B cell (primary cell): Measurements from ENCODE around the gene TEC. TPM values are rescaled to one million over a fixed set of nuclear protein-coding genes. Genes with fewer than 3 reads are reported as not detected.

Experiments
- ATAC-seq: fragments of 200-7000 bp; cut with Tn5 transposase; one replicate; pipeline ENCODE4 v1.10.0; 2021; ENCODE audit warnings: low read depth, mild to moderate bottlenecking, moderate number of reproducible peaks, moderate library complexity
- CTCF ChIA-PET: fragments of 350-600 bp; sonication (Branson Sonifier 250); formaldehyde crosslinking; loops from one replicate; lab custom pipeline; 2021; ENCODE audit warnings: antibody characterized with exemption, inconsistent platforms; lab: Charles Lee
- POLR2A ChIA-PET: fragments of 350-600 bp; sonication (Branson Sonifier 250); formaldehyde crosslinking; loops from one replicate; lab custom pipeline; 2021; ENCODE audit warnings: antibody characterized with exemption; lab: Charles Lee
- DNase-seq: peaks from one replicate; pipeline ENCODE4 v3.0.0; 2013
- H2AFZ ChIP-seq: 2 replicates; pipeline ENCODE4 v1.6.1; 2012; ENCODE audit warnings: mild to moderate bottlenecking, low read depth, low read length; ENCODE audit not compliant: insufficient read depth, poor library complexity, severe bottlenecking
- H3K27ac ChIP-seq, 2 donors: 1 replicate in 1 of 2; 2 replicates in 1 of 2; pipeline ENCODE4 v1.5.1; 2012 to 2013; ENCODE audit warnings: low read length in 2 of 2, mild to moderate bottlenecking in 2 of 2, moderate library complexity in 1 of 2
- H3K27me3 ChIP-seq, 4 experiments: fragments of 200-600 bp in 1 of 4; sonication (generic) in 1 of 4; replicated peaks in 1 of 4; 1 replicate in 2 of 4; 2 replicates in 2 of 4; pipeline versions ENCODE4 v1.6.1 to v1.7.0; 2013 to 2016; ENCODE audit warnings: low read length in 3 of 4, mild to moderate bottlenecking in 2 of 4, mixed read lengths in 1 of 4, moderate library complexity in 1 of 4; ENCODE audit not compliant: insufficient read depth in 4 of 4, control insufficient read depth in 3 of 4; ENCODE audit errors: control extremely low read depth in 1 of 4
- H3K36me3 ChIP-seq, 2 experiments: replicated peaks in 1 of 2; 1 replicate in 1 of 2; 2 replicates in 1 of 2; pipeline versions ENCODE4 v1.6.1 to v1.7.1; 2013; ENCODE audit warnings: low read length in 1 of 2; ENCODE audit not compliant: insufficient read depth in 2 of 2, control insufficient read depth in 1 of 2; ENCODE audit errors: control extremely low read depth in 1 of 2, extremely low read depth in 1 of 2
- H3K4me1 ChIP-seq, 2 donors: fragments of 200-600 bp in 1 of 2; sonication (generic) in 1 of 2; 1 replicate in 1 of 2; 2 replicates in 1 of 2; pipeline versions ENCODE4 v1.5.1 to v1.6.1; 2013 to 2017; ENCODE audit warnings: low read length in 2 of 2; ENCODE audit not compliant: control insufficient read depth in 2 of 2, insufficient read depth in 2 of 2
- H3K4me2 ChIP-seq: replicated peaks from 2 replicates; pipeline ENCODE3; 2012; ENCODE audit warnings: mild to moderate bottlenecking, low read depth, low read length; ENCODE audit not compliant: poor library complexity, severe bottlenecking
- H3K4me3 ChIP-seq, 5 experiments: fragments of 200-600 bp in 1 of 5; sonication (generic) in 1 of 5; 1 replicate in 3 of 5; 2 replicates in 2 of 5; pipeline versions ENCODE4 v1.5.1 to v1.7.0; 2011 to 2016; ENCODE audit warnings: low read length in 4 of 5, mild to moderate bottlenecking in 4 of 5, low read depth in 2 of 5, control low read depth in 1 of 5, moderate library complexity in 1 of 5; ENCODE audit not compliant: insufficient read depth in 1 of 5; ENCODE audit errors: control extremely low read depth in 1 of 5, extremely low read depth in 1 of 5
- H3K79me2 ChIP-seq: fragments of 200-600 bp; sonication (generic); one replicate; pipeline ENCODE4 v1.6.0; 2016; ENCODE audit warnings: low read length; ENCODE audit not compliant: control insufficient read depth, insufficient read depth
- H3K9ac ChIP-seq: fragments of 200-600 bp; sonication (generic); 2 replicates; pipeline ENCODE4 v1.6.1; 2017; ENCODE audit warnings: mild to moderate bottlenecking, low read length, moderate library complexity
- H3K9me3 ChIP-seq, 3 donors: one replicate each; pipeline versions ENCODE4 v1.6.1 to v1.7.1; 2013; ENCODE audit warnings: low read length in 2 of 3; ENCODE audit not compliant: control insufficient read depth in 2 of 3, insufficient read depth in 1 of 3; ENCODE audit errors: control extremely low read depth in 1 of 3
- H4K20me1 ChIP-seq: 2 replicates; pipeline ENCODE4 v1.6.0; 2012; ENCODE audit warnings: mild to moderate bottlenecking, low read length; ENCODE audit not compliant: insufficient read depth, control insufficient read depth, poor library complexity, severe bottlenecking
- H3K27ac Mint-ChIP-seq: one replicate; pipeline ENCODE4 v1.8.0; 2021; ENCODE audit warnings: mixed read lengths
- H3K27me3 Mint-ChIP-seq: one replicate; pipeline ENCODE4 v1.8.0; 2021; ENCODE audit warnings: mixed read lengths
- H3K4me1 Mint-ChIP-seq: one replicate; pipeline ENCODE4 v1.8.0; 2021; ENCODE audit warnings: mixed read lengths
- H3K4me3 Mint-ChIP-seq: one replicate; pipeline ENCODE4 v1.8.0; 2021; ENCODE audit warnings: mixed read lengths
- H3K9me3 Mint-ChIP-seq: one replicate; pipeline ENCODE4 v1.8.0; 2022; ENCODE audit warnings: mixed read lengths; ENCODE audit not compliant: insufficient read depth
- EZH2 ChIP-seq: IDR thresholded peaks from 2 replicates; pipeline ENCODE4 v1.6.1; 2012; ENCODE audit warnings: borderline replicate concordance, low read depth, mild to moderate bottlenecking, moderate library complexity, low read length; ENCODE audit not compliant: insufficient read depth, poor library complexity, severe bottlenecking
- WGBS: methylation state at CpG from one replicate; pipeline ENCODE4 v1.1.5; 2013; ENCODE audit warnings: missing lambda C conversion rate; ENCODE audit not compliant: insufficient coverage; 5-methylcytosine and 5-hydroxymethylcytosine counted together
- intact Hi-C: fragments of 100-400 bp; cut with micrococcal nuclease; formaldehyde crosslinking; loops from one replicate; pipeline ENCODE4 v1.10.0; 2022
- polyA plus RNA-seq: library from polyadenylated mRNA; depleted of rRNA; stranded (reverse); fragments of >200 nt; gene quantifications from 2 replicates; pipeline ENCODE4 v1.2.3, GENCODE V29; 2012
- total RNA-seq, 2 donors: library from RNA; stranded (reverse); fragments of 120-200 nt in 1 of 2; gene quantifications; 1 replicate in 1 of 2; 2 replicates in 1 of 2; pipeline versions ENCODE4 v1.2.3 to v1.2.4, GENCODE V29; 2013 to 2022
- TF ChIP-seq, protein P1 (sequence below): fragments of 200-600 bp; IDR thresholded peaks from one replicate; pipeline ENCODE4 v1.8.0; 2022; ENCODE audit warnings: antibody characterized with exemption, mild to moderate bottlenecking

Gene TEC
- total and polyA plus RNA-seq, 2 donors (not counting 1 experiment from before 2014, with no cell fraction given): 2.0 to 8.3 TPM

DNA sequence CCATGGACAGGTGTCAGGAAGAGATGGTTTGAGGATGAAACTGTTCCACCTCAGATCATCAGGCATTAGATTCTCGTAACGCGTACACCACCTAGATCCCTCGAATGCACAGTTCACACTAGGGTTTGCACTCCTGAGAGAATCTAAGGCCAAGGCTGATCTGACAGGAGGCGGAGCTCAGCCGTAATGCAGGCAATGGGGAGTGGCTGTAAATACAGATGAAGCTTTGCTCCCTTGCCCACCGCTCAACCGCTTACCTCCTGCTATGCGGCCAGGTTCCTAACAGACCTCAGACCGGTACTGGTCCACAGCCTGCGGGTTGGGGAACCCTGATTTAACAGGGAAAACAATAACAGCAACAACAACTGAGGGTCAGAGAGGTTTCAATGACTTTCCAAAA, 2.0 kb upstream of the TEC start:
- peaks cover 27% of the 10 kb centered on the region for H3K4me1 Mint-ChIP-seq
- ATAC-seq (no peak), DNase-seq (no peak)
- ChIA-PET CTCF (no interaction called here), POLR2A (no interaction called here)
- no peaks in the 10 kb centered on the region for H3K9me3 Mint-ChIP-seq
- no peak overlapping the region for H3K9ac ChIP-seq
- no peak overlapping the region for H3K27ac ChIP-seq
- no peak overlapping the region for H3K4me3 Mint-ChIP-seq
- H3K4me3 ChIP-seq: no peak overlapping the region
- H3K79me2 ChIP-seq: peaks cover 12% of the 10 kb centered on the region
- intact Hi-C loops: loop anchor here (5.0 kb wide), 2 partner anchors 74 to 129 kb away; no protein-coding TSS in a partner anchor
- H3K27ac Mint-ChIP-seq: peak overlapping the region; percentile 98
- no peak overlapping the region for H2AFZ ChIP-seq
- no peaks in the 10 kb centered on the region for H3K27me3 Mint-ChIP-seq
- no peaks in the 10 kb centered on the region for H4K20me1 ChIP-seq
- peaks cover 11 to 16% of the 10 kb centered on the region in 2 donors for H3K4me1 ChIP-seq
- 98% methylated on average over 10 of the region's 11 CpGs for WGBS
- TF ChIP-seq, protein P1, sequence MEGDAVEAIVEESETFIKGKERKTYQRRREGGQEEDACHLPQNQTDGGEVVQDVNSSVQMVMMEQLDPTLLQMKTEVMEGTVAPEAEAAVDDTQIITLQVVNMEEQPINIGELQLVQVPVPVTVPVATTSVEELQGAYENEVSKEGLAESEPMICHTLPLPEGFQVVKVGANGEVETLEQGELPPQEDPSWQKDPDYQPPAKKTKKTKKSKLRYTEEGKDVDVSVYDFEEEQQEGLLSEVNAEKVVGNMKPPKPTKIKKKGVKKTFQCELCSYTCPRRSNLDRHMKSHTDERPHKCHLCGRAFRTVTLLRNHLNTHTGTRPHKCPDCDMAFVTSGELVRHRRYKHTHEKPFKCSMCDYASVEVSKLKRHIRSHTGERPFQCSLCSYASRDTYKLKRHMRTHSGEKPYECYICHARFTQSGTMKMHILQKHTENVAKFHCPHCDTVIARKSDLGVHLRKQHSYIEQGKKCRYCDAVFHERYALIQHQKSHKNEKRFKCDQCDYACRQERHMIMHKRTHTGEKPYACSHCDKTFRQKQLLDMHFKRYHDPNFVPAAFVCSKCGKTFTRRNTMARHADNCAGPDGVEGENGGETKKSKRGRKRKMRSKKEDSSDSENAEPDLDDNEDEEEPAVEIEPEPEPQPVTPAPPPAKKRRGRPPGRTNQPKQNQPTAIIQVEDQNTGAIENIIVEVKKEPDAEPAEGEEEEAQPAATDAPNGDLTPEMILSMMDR: no peak
- no peak for TF ChIP-seq EZH2
- H3K27me3 ChIP-seq: no peaks in the 10 kb centered on the region
- H3K9me3 ChIP-seq: no peaks in the 10 kb centered on the region
- no peak overlapping the region for H3K4me2 ChIP-seq
- peaks cover 0 to 1% of the 10 kb centered on the region in 2 experiments for H3K36me3 ChIP-seq

DNA sequence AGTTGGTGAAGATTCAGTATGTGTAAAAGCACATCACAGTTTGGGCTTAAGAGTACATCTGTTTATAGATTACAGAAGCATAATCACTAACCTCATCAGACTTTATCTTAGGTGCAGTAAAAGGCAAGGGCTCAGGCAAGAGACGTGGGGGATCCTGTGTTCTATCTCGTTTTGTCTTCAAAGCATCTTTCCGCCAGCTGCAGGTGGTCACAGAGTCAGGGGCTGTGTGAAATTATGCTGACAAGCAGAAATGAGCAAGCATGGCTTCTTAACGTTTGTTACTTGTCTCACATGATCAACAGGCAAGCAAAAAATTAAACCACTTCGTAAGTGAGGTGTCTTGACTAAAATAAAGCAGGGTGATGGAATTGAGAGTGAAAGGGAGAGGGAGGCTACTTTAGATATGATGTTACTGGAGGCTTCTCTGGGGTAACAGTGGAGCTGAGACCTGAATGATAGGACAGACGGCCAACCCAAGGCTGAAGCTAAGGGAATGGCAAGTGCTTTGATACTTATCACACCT, 1.4 kb upstream of the TEC start:
- ChIA-PET POLR2A (interaction anchor here (0.6 kb wide), 2 partner anchors 79 to 129 kb away, joined by 3 to 6 read pairs; no protein-coding TSS in a partner anchor), CTCF (interaction anchor here (1.1 to 1.4 kb wide), 2 partner anchors 79 to 143 kb away, joined by 3 to 6 read pairs; no protein-coding TSS in a partner anchor)
- DNase-seq (no peak), ATAC-seq (no peak)
- Mint-ChIP-seq H3K4me3 (peak overlapping the region; percentile 42), H3K4me1 (peaks cover 28% of the 10 kb centered on the region), H3K27me3 (no peaks in the 10 kb centered on the region), H3K27ac (peak overlapping the region; percentile 98), H3K9me3 (no peaks in the 10 kb centered on the region)
- Histone ChIP-seq H3K36me3 (peaks cover 0 to 1% of the 10 kb centered on the region in 2 experiments), H2AFZ (peak overlapping the region; percentile 18), H3K9me3 (no peaks in the 10 kb centered on the region), H4K20me1 (no peaks in the 10 kb centered on the region), H3K4me1 (peaks cover 11 to 16% of the 10 kb centered on the region in 2 donors), H3K27me3 (no peaks in the 10 kb centered on the region), H3K27ac (peak overlapping the region in 1 of 2 donors; percentile 75), H3K4me2 (peak overlapping the region; percentile 94), H3K4me3 (no peak overlapping the region), H3K79me2 (peaks cover 17% of the 10 kb centered on the region), H3K9ac (no peak overlapping the region)
- intact Hi-C loops: loop anchor here (1.0 to 5.0 kb wide), 3 partner anchors 74 to 255 kb away; partner anchors contain the start of genes CNGA1 and NIPAL1
- TF ChIP-seq, protein P1: no peak
- TF ChIP-seq EZH2: no peak
- WGBS: 35% methylated on average over 4 of the region's 6 CpGs
